ENCODE data around the gene OR4Q3.
"Not testable (repeated sequence)": the region's sequence is repeated elsewhere in the genome, so short reads cannot be mapped to it uniquely, and the experiment has no call there.

- TF ChIP-seq, protein P1, sequence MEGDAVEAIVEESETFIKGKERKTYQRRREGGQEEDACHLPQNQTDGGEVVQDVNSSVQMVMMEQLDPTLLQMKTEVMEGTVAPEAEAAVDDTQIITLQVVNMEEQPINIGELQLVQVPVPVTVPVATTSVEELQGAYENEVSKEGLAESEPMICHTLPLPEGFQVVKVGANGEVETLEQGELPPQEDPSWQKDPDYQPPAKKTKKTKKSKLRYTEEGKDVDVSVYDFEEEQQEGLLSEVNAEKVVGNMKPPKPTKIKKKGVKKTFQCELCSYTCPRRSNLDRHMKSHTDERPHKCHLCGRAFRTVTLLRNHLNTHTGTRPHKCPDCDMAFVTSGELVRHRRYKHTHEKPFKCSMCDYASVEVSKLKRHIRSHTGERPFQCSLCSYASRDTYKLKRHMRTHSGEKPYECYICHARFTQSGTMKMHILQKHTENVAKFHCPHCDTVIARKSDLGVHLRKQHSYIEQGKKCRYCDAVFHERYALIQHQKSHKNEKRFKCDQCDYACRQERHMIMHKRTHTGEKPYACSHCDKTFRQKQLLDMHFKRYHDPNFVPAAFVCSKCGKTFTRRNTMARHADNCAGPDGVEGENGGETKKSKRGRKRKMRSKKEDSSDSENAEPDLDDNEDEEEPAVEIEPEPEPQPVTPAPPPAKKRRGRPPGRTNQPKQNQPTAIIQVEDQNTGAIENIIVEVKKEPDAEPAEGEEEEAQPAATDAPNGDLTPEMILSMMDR (IDR thresholded peaks at IDR 0.05): not testable (repeated sequence)
- not testable (repeated sequence) for TF ChIP-seq POLR2A, EP300 (IDR thresholded peaks at IDR 0.05)
These were observed 29.8 kb downstream of the OR4Q3 start, which contains the start of gene OR4M1 for GRCh38 chr14:19773204-19773603.
